Right ventricle myocardium superior (tissue), 1 donor: ENCODE data around the gene PLOD2. TPM values are rescaled to one million over a fixed set of nuclear protein-coding genes. Genes with fewer than 3 reads are reported as not detected.

ENCODE experiments used
- ATAC-seq: fragments of 200-7000 bp; cut with Tn5 transposase; one replicate; pipeline ENCODE4 v1.9.1; 2020; ENCODE audit warnings: mild to moderate bottlenecking; ENCODE audit not compliant: poor library complexity
- DNase-seq: peaks from one replicate; pipeline ENCODE4 v3.0.0-alpha.2; 2020
- intact Hi-C: fragments of 100-400 bp; cut with DNase I; formaldehyde crosslinking; loops from one replicate; pipeline ENCODE4 v1.11.2; 2022
- long read RNA-seq: library from polyadenylated mRNA; unstranded; transcript quantifications from one replicate; pipeline ENCODE4 v2.0.0, GENCODE V29; 2021
- total RNA-seq: library from RNA; stranded (reverse); fragmentation: NEBNext Ultra II Directional; extraction: Animal tissue kit (Norgen Biotek cat#: 25700); gene quantifications from one replicate; pipeline ENCODE4 v1.2.1, GENCODE V29; 2021
- donor health status: DM: no; HTN: yes; CAD: no; lungs with severe emphysema.

Gene PLOD2
- 16.9 TPM for total RNA-seq
- long read RNA-seq, transcript PLOD2-201 (20 exons, 3,732 nt): major isoform, 19 of 44 reads
- long read RNA-seq, transcript PLOD2-202 (19 exons, 3,665 nt): minor isoform, 17 of 44 reads
- long read RNA-seq, partial matches to known transcripts: 1 of 44 reads
- long read RNA-seq, other reads (novel, unspliced or antisense): 6 of 44 reads

- intact Hi-C loops: loop anchor here (10.0 kb wide), 1 partner anchor 86 kb away; no protein-coding TSS in a partner anchor
- DNase-seq (peak; percentile 86), ATAC-seq (peak; percentile 81)
Observed at GRCh38 chr3:146160964-146161662, at the start of gene PLOD2. Gene PLOD2, minus strand, starts transcription at chr3:146161184. Its CDS starts 195 bp downstream, at chr3:146160989.

GRCh38 chr3:146209371-146209770 is 48.4 kb upstream of the PLOD2 start:
- DNase-seq: no peak
- intact Hi-C loops: no loop called here
- no peak for ATAC-seq

- ATAC-seq: no peak
- DNase-seq: no peak
- intact Hi-C loops: no loop called here
Observed at GRCh38 chr3:146203776-146204175, 42.8 kb upstream of the PLOD2 start.

- intact Hi-C loops: no loop called here
- DNase-seq (no peak), ATAC-seq (no peak)
Observed at GRCh38 chr3:146200461-146201220, 39.7 kb upstream of the PLOD2 start.

GRCh38 chr3:146199762-146200161 is 38.8 kb upstream of the PLOD2 start:
- ATAC-seq: no peak
- no peak for DNase-seq
- intact Hi-C loops: no loop called here

GRCh38 chr3:146196789-146197188 is 35.8 kb upstream of the PLOD2 start:
- ATAC-seq (no peak), DNase-seq (no peak)
- intact Hi-C loops: no loop called here

- DNase-seq (no peak), ATAC-seq (peak; percentile 83)
- intact Hi-C loops: no loop called here
Observed at GRCh38 chr3:146195605-146196004, 34.6 kb upstream of the PLOD2 start.

- intact Hi-C loops: no loop called here
- no peak for ATAC-seq
Observed at GRCh38 chr3:146195030-146195429, 34.0 kb upstream of the PLOD2 start.

GRCh38 chr3:146191051-146191450 is 30.1 kb upstream of the PLOD2 start:
- ATAC-seq (no peak), DNase-seq (no peak)
- intact Hi-C loops: no loop called here

More at GRCh38 chr3:146195030-146195429, 34.0 kb upstream of the PLOD2 start:
- no peak for DNase-seq

- DNase-seq (no peak), ATAC-seq (peak; percentile 87)
- intact Hi-C loops: loop anchor here (5.0 kb wide), 1 partner anchor 122 kb away; no protein-coding TSS in a partner anchor
Observed at GRCh38 chr3:146189519-146190173, 28.7 kb upstream of the PLOD2 start.

- intact Hi-C loops: loop anchor here (5.0 kb wide), 1 partner anchor 120 kb away; no protein-coding TSS in a partner anchor
- ATAC-seq (peak; percentile 69), DNase-seq (no peak)
Observed at GRCh38 chr3:146187334-146187950, 26.5 kb upstream of the PLOD2 start.

- intact Hi-C loops: loop anchor here (5.0 kb wide), 1 partner anchor 117 kb away; no protein-coding TSS in a partner anchor
- no peak for DNase-seq
- no peak for ATAC-seq
Observed at GRCh38 chr3:146184241-146185015, 23.4 kb upstream of the PLOD2 start.

- no peak for ATAC-seq
- DNase-seq: no peak
- intact Hi-C loops: no loop called here
Observed at GRCh38 chr3:146181216-146181615, 20.2 kb upstream of the PLOD2 start.

- no peak for ATAC-seq
- intact Hi-C loops: no loop called here
- no peak for DNase-seq
Observed at GRCh38 chr3:146180376-146180775, 19.4 kb upstream of the PLOD2 start.

- intact Hi-C loops: no loop called here
- ATAC-seq (peak; percentile 57), DNase-seq (no peak)
Observed at GRCh38 chr3:146178006-146178689, 17.2 kb upstream of the PLOD2 start.

GRCh38 chr3:146177519-146177918 is 16.5 kb upstream of the PLOD2 start:
- peak; percentile 64 for DNase-seq
- ATAC-seq: peak; percentile 64
- intact Hi-C loops: no loop called here

- intact Hi-C loops: no loop called here
- ATAC-seq (no peak), DNase-seq (no peak)
Observed at GRCh38 chr3:146177072-146177471, 16.1 kb upstream of the PLOD2 start.
